Panc1 (cell line): Measurements from ENCODE around the gene E2F6. TPM values are rescaled to one million over a fixed set of nuclear protein-coding genes. Genes with fewer than 3 reads are reported as not detected.

Experiments used
- ATAC-seq: fragments of 200-7000 bp; cut with Tn5 transposase; 2 replicates; pipeline ENCODE4 v1.9.1; 2020; ENCODE audit warnings: mild to moderate bottlenecking, moderate library complexity
- BruUV-seq: library from RNA; stranded (reverse); fragments of 400-500 nt; replicated peaks from 2 replicates; lab custom pipeline; 2021; lab: Mats Ljungman, UMichigan
- CTCF ChIA-PET: fragments of 300-600 bp; sonication (Branson Sonifier 250); formaldehyde crosslinking; loops from one replicate; lab custom pipeline; 2022; ENCODE audit warnings: antibody characterized with exemption; lab: Charles Lee
- POLR2A ChIA-PET: fragments of 300-600 bp; sonication (Branson Sonifier 250); formaldehyde crosslinking; loops from one replicate; lab custom pipeline; 2022; ENCODE audit warnings: antibody characterized with exemption; lab: Charles Lee
- DNase-seq: peaks from one replicate; pipeline ENCODE4 v3.0.0-alpha.2; 2010; ENCODE audit warnings: low read depth, low spot score
- H3K27ac ChIP-seq: 2 replicates; pipeline ENCODE4 v1.5.1; 2011; ENCODE audit warnings: mild to moderate bottlenecking, low read length, inconsistent platforms
- H3K27me3 ChIP-seq: fragments of 200-500 bp; sonication (Bioruptor generic); 2 replicates; pipeline ENCODE4 v1.6.0; 2014; ENCODE audit warnings: low read length, inconsistent platforms; ENCODE audit not compliant: control insufficient read depth, insufficient read depth
- H3K36me3 ChIP-seq: fragments of 200-500 bp; sonication (Bioruptor generic); 2 replicates; pipeline ENCODE4 v1.5.1; 2014; ENCODE audit warnings: inconsistent platforms, mild to moderate bottlenecking, low read length, moderate library complexity; ENCODE audit not compliant: control insufficient read depth, insufficient read depth
- H3K4me1 ChIP-seq: 2 replicates; pipeline ENCODE4 v1.5.1; 2011; ENCODE audit warnings: inconsistent platforms, mild to moderate bottlenecking, low read length, moderate library complexity; ENCODE audit not compliant: control insufficient read depth, insufficient read depth
- H3K4me3 ChIP-seq, 2 experiments: 2 replicates each; pipeline ENCODE4 v1.5.1; 2011 to 2012; ENCODE audit warnings: low read depth in 2 of 2, low read length in 2 of 2, mild to moderate bottlenecking in 2 of 2, inconsistent platforms in 1 of 2, moderate library complexity in 1 of 2
- H3K9me3 ChIP-seq: fragments of 200-500 bp; sonication (Bioruptor generic); 2 replicates; pipeline ENCODE4 v1.5.1; 2014; ENCODE audit warnings: low read depth, mild to moderate bottlenecking, inconsistent platforms, low read length, moderate library complexity; ENCODE audit not compliant: control insufficient read depth, insufficient read depth
- POLR2AphosphoS5 ChIP-seq: IDR thresholded peaks from 2 replicates; pipeline ENCODE4 v1.6.1; 2012; ENCODE audit warnings: mild to moderate bottlenecking, low read depth, low read length, moderate library complexity
- SIN3A ChIP-seq: IDR thresholded peaks from 2 replicates; pipeline ENCODE4 v1.6.1; 2012; ENCODE audit warnings: low read depth, mild to moderate bottlenecking, low read length, moderate library complexity, borderline replicate concordance; ENCODE audit not compliant: insufficient read depth
- TCF7L2 ChIP-seq: IDR thresholded peaks from 2 replicates; pipeline ENCODE4 v1.6.1; 2011; ENCODE audit warnings: mild to moderate bottlenecking, low read depth, low read length, inconsistent platforms
- in situ Hi-C: cut with HindIII; loops from 2 replicates; pipeline ENCODE4 v1.10.0; 2016; ENCODE audit warnings: low sequenced_read_pairs, low pct_unique_long_range_greater_than_20kb
- intact Hi-C: fragments of 100-400 bp; cut with micrococcal nuclease; formaldehyde crosslinking; loops from one replicate; pipeline ENCODE4 v1.10.0; 2022; ENCODE audit not compliant: unreplicated experiment
- total RNA-seq: library from RNA; stranded (reverse); gene quantifications from one replicate; pipeline ENCODE4 v1.2.1, GENCODE V29; 2021; ENCODE audit not compliant: unreplicated experiment
- TF ChIP-seq, protein P1 (sequence below), 2 experiments: IDR thresholded peaks; 2 replicates each; pipeline ENCODE4 v1.6.1; 2011 to 2012; ENCODE audit warnings: low read depth in 2 of 2, control low read depth in 1 of 2, low read length in 1 of 2, mild to moderate bottlenecking in 1 of 2, moderate library complexity in 1 of 2; ENCODE audit not compliant: insufficient read depth in 1 of 2
- TF ChIP-seq, protein P2 (sequence below): fragments of 450-650 bp; IDR thresholded peaks from 2 replicates; pipeline ENCODE4 v1.5.1; 2017; ENCODE audit warnings: mild to moderate bottlenecking

Gene E2F6
- total RNA-seq, 1 experiment from 2014 or later, result 23.9 TPM

DNA sequence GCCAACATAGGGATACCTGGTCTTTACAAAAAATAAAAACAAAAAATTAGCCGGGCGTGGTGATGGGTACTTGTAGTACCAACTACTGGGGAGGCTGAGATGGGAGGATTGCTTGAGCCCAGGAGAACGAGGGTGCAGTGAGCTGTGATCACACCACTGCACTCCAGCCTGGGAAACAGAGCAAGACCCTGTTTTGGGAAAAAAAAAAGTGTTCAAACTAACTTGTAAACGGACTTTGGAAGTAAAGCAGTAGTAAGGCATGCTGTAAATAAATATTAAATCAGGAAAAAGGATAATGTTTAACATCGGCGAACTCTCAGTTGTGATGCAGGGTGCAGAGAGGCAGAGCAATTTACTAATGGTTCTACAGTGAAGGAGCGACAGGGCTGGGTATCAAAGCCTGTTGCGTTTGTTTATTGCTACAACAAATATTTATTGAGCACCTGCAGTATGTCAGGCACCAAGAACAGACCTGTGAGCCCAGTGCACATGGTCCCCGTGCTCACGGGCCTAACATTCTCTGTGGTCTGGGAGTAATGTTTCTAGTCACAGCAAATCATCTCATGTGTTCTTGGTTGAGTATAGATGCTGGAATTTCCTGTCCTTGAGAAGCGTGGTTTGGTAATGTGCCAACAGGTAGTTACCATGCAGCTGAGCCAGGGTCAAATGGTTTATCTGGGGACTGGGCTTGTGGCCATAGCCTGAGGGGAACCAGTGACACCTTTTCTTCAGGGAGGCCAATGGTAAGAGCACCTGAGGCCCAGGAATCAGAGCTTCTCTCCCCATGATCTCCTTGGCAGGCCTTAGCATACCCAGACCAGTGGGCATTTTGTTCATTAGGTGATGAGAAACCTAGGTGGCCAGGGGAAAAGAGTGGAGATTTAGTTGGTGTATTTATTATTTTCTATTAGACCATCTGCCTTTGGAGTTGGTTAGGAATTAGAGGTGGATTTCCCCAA is 40.0 kb upstream of the E2F6 start:
- POLR2A ChIA-PET, result no interaction called here
- H3K36me3 ChIP-seq, result no peaks in the 10 kb centered on the region
- H3K27ac ChIP-seq, result no peak overlapping the region
- no peak; the same call in 1 of the 2 replicates for ATAC-seq
- intact Hi-C loops (no loop called here), in situ Hi-C loops (no loop called here)
- H3K27me3 ChIP-seq, result no peaks in the 10 kb centered on the region
- no TSS peak for BruUV-seq
- no peak for DNase-seq
- CTCF ChIA-PET, result no interaction called here
- H3K9me3 ChIP-seq, result no peaks in the 10 kb centered on the region
- no peak overlapping the region for H3K4me3 ChIP-seq
- TF ChIP-seq SIN3A (no peak), TCF7L2 (no peak), POLR2AphosphoS5 (no peak)
- TF ChIP-seq, protein P1, sequence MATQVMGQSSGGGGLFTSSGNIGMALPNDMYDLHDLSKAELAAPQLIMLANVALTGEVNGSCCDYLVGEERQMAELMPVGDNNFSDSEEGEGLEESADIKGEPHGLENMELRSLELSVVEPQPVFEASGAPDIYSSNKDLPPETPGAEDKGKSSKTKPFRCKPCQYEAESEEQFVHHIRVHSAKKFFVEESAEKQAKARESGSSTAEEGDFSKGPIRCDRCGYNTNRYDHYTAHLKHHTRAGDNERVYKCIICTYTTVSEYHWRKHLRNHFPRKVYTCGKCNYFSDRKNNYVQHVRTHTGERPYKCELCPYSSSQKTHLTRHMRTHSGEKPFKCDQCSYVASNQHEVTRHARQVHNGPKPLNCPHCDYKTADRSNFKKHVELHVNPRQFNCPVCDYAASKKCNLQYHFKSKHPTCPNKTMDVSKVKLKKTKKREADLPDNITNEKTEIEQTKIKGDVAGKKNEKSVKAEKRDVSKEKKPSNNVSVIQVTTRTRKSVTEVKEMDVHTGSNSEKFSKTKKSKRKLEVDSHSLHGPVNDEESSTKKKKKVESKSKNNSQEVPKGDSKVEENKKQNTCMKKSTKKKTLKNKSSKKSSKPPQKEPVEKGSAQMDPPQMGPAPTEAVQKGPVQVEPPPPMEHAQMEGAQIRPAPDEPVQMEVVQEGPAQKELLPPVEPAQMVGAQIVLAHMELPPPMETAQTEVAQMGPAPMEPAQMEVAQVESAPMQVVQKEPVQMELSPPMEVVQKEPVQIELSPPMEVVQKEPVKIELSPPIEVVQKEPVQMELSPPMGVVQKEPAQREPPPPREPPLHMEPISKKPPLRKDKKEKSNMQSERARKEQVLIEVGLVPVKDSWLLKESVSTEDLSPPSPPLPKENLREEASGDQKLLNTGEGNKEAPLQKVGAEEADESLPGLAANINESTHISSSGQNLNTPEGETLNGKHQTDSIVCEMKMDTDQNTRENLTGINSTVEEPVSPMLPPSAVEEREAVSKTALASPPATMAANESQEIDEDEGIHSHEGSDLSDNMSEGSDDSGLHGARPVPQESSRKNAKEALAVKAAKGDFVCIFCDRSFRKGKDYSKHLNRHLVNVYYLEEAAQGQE (IDR thresholded peaks at IDR 0.05; ENCODE audit: insufficient read depth in 1 of 2, low read depth in 2 of 2, low read length in 1 of 2), result no peak
- TF ChIP-seq, protein P2, sequence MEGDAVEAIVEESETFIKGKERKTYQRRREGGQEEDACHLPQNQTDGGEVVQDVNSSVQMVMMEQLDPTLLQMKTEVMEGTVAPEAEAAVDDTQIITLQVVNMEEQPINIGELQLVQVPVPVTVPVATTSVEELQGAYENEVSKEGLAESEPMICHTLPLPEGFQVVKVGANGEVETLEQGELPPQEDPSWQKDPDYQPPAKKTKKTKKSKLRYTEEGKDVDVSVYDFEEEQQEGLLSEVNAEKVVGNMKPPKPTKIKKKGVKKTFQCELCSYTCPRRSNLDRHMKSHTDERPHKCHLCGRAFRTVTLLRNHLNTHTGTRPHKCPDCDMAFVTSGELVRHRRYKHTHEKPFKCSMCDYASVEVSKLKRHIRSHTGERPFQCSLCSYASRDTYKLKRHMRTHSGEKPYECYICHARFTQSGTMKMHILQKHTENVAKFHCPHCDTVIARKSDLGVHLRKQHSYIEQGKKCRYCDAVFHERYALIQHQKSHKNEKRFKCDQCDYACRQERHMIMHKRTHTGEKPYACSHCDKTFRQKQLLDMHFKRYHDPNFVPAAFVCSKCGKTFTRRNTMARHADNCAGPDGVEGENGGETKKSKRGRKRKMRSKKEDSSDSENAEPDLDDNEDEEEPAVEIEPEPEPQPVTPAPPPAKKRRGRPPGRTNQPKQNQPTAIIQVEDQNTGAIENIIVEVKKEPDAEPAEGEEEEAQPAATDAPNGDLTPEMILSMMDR, result no peak
- no peaks in the 10 kb centered on the region for H3K4me1 ChIP-seq

DNA sequence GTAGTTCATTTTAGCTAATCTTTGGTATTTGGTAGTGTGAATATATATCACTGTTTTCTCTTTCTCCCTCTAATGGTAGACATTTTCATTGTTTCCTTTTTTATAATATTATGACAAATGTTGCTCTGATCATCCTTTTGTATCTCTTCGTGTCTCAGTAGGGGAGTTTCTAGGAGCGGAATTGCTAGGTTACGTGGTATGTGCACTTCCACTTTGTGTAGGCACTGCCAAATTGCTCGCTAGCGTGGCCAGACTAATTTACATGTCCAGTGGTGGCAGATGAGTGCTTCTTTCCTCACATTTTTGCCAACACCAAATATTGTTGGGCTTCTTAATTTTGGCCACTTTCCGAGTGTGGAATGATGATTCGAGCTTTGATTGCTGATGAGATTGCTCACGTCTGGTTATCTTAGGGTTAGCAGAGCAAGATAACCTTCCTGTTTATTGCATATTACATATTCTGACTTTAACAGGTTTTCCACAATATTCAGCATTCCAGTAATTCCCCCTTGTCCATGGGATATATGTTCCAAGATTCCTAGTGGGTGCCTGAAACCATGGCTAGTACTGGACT is 37.5 kb upstream of the E2F6 start:
- TF ChIP-seq POLR2AphosphoS5, result no peak
- TF ChIP-seq, protein P1 (IDR thresholded peaks at IDR 0.05; ENCODE audit: insufficient read depth in 1 of 2, low read depth in 2 of 2, low read length in 1 of 2), result no peak
- POLR2A ChIA-PET, result no interaction called here
- in situ Hi-C loops, result no loop called here

More for the DNA sequence above, 37.5 kb upstream of the E2F6 start:
- H3K9me3 ChIP-seq, result no peaks in the 10 kb centered on the region
- intact Hi-C loops, result no loop called here
- BruUV-seq, result no TSS peak
- no peak for DNase-seq
- H3K27ac ChIP-seq, result no peak overlapping the region
- no peak for ATAC-seq
- no peaks in the 10 kb centered on the region for H3K36me3 ChIP-seq
- no peaks in the 10 kb centered on the region for H3K27me3 ChIP-seq
- CTCF ChIA-PET, result no interaction called here
- no peak overlapping the region for H3K4me3 ChIP-seq
- H3K4me1 ChIP-seq, result 0 out of 2 replicates have a peak, but pooled peaks cover 2% of the 10 kb centered on the region
